H1 (cell line): ENCODE measurements around the gene CXCL5. TPM values are rescaled to one million over a fixed set of nuclear protein-coding genes. Genes with fewer than 3 reads are reported as not detected.

ENCODE experiments used
- CBX8 ChIP-seq: fragments of 300-800, 300-1000 bp; sonication (generic); IDR thresholded peaks from 2 replicates; pipeline ENCODE4 v1.7.1; 2016; ENCODE audit warnings: low read depth, low read length, borderline replicate concordance
- CHD2 ChIP-seq: IDR thresholded peaks from 2 replicates; pipeline ENCODE4 v1.6.1; 2012; ENCODE audit warnings: low read length, improper control_type of control experiment
- CREB1 ChIP-seq: IDR thresholded peaks from 2 replicates; pipeline ENCODE4 v1.6.1; 2012; ENCODE audit warnings: inconsistent platforms
- CTBP2 ChIP-seq: IDR thresholded peaks from 2 replicates; pipeline ENCODE4 v1.7.0; 2011; ENCODE audit warnings: borderline replicate concordance, mild to moderate bottlenecking, moderate library complexity, mixed read lengths, low read length; ENCODE audit not compliant: insufficient read depth, insufficient read length
- EP300 ChIP-seq, 2 experiments: IDR thresholded peaks; 1 replicate in 1 of 2; 2 replicates in 1 of 2; pipeline ENCODE4 v1.6.1; 2011 to 2012; ENCODE audit warnings: low read depth in 2 of 2, low read length in 2 of 2, mild to moderate bottlenecking in 2 of 2, borderline replicate concordance in 1 of 2, inconsistent platforms in 1 of 2, moderate library complexity in 1 of 2
- KDM4A ChIP-seq: IDR thresholded peaks from one replicate; pipeline ENCODE4 v1.7.1; 2012; ENCODE audit warnings: low read depth, mild to moderate bottlenecking, moderate library complexity, low read length, inconsistent platforms; ENCODE audit not compliant: severe bottlenecking
- MAFK ChIP-seq: IDR thresholded peaks from 2 replicates; pipeline ENCODE4 v1.6.1; 2012; ENCODE audit warnings: low read depth, mild to moderate bottlenecking, improper control_type of control experiment, low read length
- NRF1 ChIP-seq: IDR thresholded peaks from 2 replicates; pipeline ENCODE4 v1.6.1; 2011; ENCODE audit warnings: mild to moderate bottlenecking, low read depth, low read length, improper control_type of control experiment
- RNF2 ChIP-seq: fragments of 200-900, 300-1000 bp; sonication (generic); IDR thresholded peaks from 2 replicates; pipeline ENCODE4 v1.7.1; 2016; ENCODE audit warnings: borderline replicate concordance, low read depth, mild to moderate bottlenecking, antibody characterized with exemption, low read length; ENCODE audit not compliant: poor library complexity, severe bottlenecking; ENCODE audit errors: missing control alignments
- SAP30 ChIP-seq: fragments of 300-600 bp; sonication (generic); IDR thresholded peaks from 2 replicates; pipeline ENCODE4 v1.7.1; 2012; ENCODE audit warnings: low read length, moderate library complexity, mild to moderate bottlenecking, inconsistent platforms; ENCODE audit not compliant: insufficient read depth, insufficient replicate concordance
- SIN3A ChIP-seq, 2 experiments: IDR thresholded peaks in 1 of 2; conservative IDR thresholded peaks in 1 of 2; 2 replicates each; pipeline ENCODE4 v1.6.1; 2011 to 2012; ENCODE audit warnings: low read length in 2 of 2, improper control_type of control experiment in 1 of 2, low read depth in 1 of 2, mild to moderate bottlenecking in 1 of 2
- SIRT6 ChIP-seq: IDR thresholded peaks from one replicate; pipeline ENCODE4 v1.7.1; 2012; ENCODE audit warnings: low read length, inconsistent platforms
- SIX5 ChIP-seq: IDR thresholded peaks from 2 replicates; pipeline ENCODE4 v1.6.1; 2011; ENCODE audit warnings: mild to moderate bottlenecking, low read depth, low read length
- SP1 ChIP-seq: IDR thresholded peaks from 2 replicates; pipeline ENCODE4 v1.6.1; 2011; ENCODE audit warnings: low read depth, low read length
- TEAD4 ChIP-seq: IDR thresholded peaks from 2 replicates; pipeline ENCODE4 v1.6.1; 2012; ENCODE audit warnings: low read depth, low read length, inconsistent platforms, mixed read lengths
- polyA plus RNA-seq, 7 experiments: library from polyadenylated mRNA; depleted of rRNA in 3 of 7; stranded (reverse) in 5 of 7; unstranded in 2 of 7; fragments of >200 nt in 5 of 7; fragments of 200-250 nt in 2 of 7; gene quantifications; 1 replicate in 5 of 7; 2 replicates in 1 of 7; 4 replicates in 1 of 7; pipeline versions ENCODE4 v1.2.1 to v1.2.3, GENCODE V29; 2011 to 2013; ENCODE audit warnings: missing spikeins in 2 of 7, mixed read lengths in 2 of 7
- total RNA-seq: library from RNA; stranded (reverse); fragmentation: NEBNext Ultra II Directional; extraction: Animal tissue kit (Norgen Biotek cat#: 25700); gene quantifications from 2 replicates; pipeline ENCODE4 v1.2.1, GENCODE V29; 2021
- TF ChIP-seq, protein P1 (sequence below), 3 experiments: IDR thresholded peaks; 1 replicate in 2 of 3; 2 replicates in 1 of 3; pipeline versions ENCODE4 v1.5.1 to v1.6.1; 2011; ENCODE audit warnings: low read length in 3 of 3, mild to moderate bottlenecking in 3 of 3, inconsistent platforms in 2 of 3, low read depth in 1 of 3, moderate library complexity in 1 of 3; ENCODE audit not compliant: insufficient read depth in 1 of 3; ENCODE audit errors: control extremely low read depth in 1 of 3
- TF ChIP-seq, protein P2 (sequence below): IDR thresholded peaks from 2 replicates; pipeline ENCODE4 v1.6.1; 2012; ENCODE audit warnings: inconsistent platforms
- TF ChIP-seq, protein P3 (sequence below): IDR thresholded peaks from 2 replicates; pipeline ENCODE4 v1.6.1; 2012; ENCODE audit warnings: low read length, inconsistent platforms

The CXCL5 gene
- total and polyA plus RNA-seq, 2 of the 8 experiments (the other 6 are each of a cell fraction or from before 2014, with no cell fraction given): 10.9 to 15.6 TPM

DNA sequence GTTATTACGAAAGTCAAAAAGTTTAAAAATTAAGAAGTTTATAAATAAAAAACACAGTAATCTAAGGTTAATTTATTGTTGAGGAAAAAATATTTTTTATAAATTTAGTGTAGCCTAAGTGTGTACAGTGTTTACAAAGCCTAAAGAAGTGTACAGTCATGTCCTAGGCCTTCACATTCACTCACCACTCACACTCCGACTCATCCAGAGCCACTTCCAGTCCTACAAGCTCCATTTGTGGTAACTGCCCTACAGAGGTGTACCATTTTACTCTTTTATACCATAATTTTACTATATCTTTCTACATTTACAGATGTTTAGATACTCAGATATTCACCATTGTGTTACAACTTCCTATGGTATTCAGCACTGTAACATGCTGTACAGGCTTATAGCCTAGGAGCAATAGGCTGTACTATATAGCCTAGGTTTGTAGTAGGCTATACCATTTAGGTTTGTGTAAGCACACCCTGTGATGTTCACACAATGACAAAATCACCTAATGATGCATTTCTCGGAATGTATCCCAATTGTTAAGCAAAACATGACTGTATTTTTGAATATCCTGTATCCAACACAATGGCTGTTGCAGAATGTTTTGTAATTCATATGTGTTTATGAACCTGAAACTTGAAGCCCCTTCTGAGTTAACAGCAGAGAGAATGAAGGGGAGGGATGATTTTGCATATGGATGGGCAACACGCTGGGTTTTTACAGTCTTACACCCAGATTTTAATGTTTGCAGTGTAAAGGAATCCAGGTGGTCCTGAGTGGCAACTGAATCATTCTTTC lies 13.5 kb downstream of the CXCL5 start (continued):
- TF ChIP-seq KDM4A (no peak), CHD2 (no peak), SIRT6 (no peak), CBX8 (no peak), SIN3A (conservative IDR thresholded peaks at IDR 0.05 in 1 of 2, IDR thresholded peaks at IDR 0.05 in 1 of 2; ENCODE audit: low read depth in 1 of 2, low read length in 2 of 2) (no peak), MAFK (no peak), CTBP2 (no peak), SAP30 (no peak), SIX5 (no peak), TEAD4 (peak; percentile 81), RNF2 (no peak), CREB1 (peak; percentile 37; the same call in 1 of the 2 replicates), NRF1 (no peak), EP300 (IDR thresholded peaks at IDR 0.05; ENCODE audit: borderline replicate concordance in 1 of 2, low read depth in 2 of 2, low read length in 2 of 2) (peak in 1 of 2 experiments; percentile 95; a peak in 1 of 3 replicates), SP1 (peak; percentile 72; the same call in 1 of the 2 replicates)
- TF ChIP-seq, protein P1, sequence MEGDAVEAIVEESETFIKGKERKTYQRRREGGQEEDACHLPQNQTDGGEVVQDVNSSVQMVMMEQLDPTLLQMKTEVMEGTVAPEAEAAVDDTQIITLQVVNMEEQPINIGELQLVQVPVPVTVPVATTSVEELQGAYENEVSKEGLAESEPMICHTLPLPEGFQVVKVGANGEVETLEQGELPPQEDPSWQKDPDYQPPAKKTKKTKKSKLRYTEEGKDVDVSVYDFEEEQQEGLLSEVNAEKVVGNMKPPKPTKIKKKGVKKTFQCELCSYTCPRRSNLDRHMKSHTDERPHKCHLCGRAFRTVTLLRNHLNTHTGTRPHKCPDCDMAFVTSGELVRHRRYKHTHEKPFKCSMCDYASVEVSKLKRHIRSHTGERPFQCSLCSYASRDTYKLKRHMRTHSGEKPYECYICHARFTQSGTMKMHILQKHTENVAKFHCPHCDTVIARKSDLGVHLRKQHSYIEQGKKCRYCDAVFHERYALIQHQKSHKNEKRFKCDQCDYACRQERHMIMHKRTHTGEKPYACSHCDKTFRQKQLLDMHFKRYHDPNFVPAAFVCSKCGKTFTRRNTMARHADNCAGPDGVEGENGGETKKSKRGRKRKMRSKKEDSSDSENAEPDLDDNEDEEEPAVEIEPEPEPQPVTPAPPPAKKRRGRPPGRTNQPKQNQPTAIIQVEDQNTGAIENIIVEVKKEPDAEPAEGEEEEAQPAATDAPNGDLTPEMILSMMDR (IDR thresholded peaks at IDR 0.05; ENCODE audit: control extremely low read depth in 1 of 3, insufficient read depth in 1 of 3, low read depth in 1 of 3, low read length in 3 of 3): no peak
- TF ChIP-seq, protein P2, sequence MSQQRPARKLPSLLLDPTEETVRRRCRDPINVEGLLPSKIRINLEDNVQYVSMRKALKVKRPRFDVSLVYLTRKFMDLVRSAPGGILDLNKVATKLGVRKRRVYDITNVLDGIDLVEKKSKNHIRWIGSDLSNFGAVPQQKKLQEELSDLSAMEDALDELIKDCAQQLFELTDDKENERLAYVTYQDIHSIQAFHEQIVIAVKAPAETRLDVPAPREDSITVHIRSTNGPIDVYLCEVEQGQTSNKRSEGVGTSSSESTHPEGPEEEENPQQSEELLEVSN: no peak
- TF ChIP-seq, protein P3, sequence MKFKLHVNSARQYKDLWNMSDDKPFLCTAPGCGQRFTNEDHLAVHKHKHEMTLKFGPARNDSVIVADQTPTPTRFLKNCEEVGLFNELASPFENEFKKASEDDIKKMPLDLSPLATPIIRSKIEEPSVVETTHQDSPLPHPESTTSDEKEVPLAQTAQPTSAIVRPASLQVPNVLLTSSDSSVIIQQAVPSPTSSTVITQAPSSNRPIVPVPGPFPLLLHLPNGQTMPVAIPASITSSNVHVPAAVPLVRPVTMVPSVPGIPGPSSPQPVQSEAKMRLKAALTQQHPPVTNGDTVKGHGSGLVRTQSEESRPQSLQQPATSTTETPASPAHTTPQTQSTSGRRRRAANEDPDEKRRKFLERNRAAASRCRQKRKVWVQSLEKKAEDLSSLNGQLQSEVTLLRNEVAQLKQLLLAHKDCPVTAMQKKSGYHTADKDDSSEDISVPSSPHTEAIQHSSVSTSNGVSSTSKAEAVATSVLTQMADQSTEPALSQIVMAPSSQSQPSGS: peak; percentile 74; the same call in 1 of the 2 replicates
